ENCODE measurements around the gene OTX1.

Gene OTX1

GRCh38 chr2:63047321-63048279 lies 3.0 kb upstream of the OTX1 start:
- DNase-seq (ENCODE audit: low read depth in 3 of 3), result peak in 1 of 3 experiments; percentile 3

- peak in 1 of 3 experiments; percentile 1 for DNase-seq (ENCODE audit: low read depth in 3 of 3)
Observed at GRCh38 chr2:63048367-63049171, 2.1 kb upstream of the OTX1 start.

GRCh38 chr2:63049211-63049969 lies 1.2 kb upstream of the OTX1 start:
- DNase-seq (ENCODE audit: low read depth in 3 of 3), result no peak

- no peak for DNase-seq (ENCODE audit: low read depth in 3 of 3)
Observed at GRCh38 chr2:63049970-63050333, 678 bp upstream of the OTX1 start.

- DNase-seq (ENCODE audit: low read depth in 3 of 3), result no peak
Observed at GRCh38 chr2:63051042-63051794, 588 bp downstream of the OTX1 start.

- no peak for DNase-seq (ENCODE audit: low read depth in 3 of 3)
Observed at GRCh38 chr2:63051795-63052333, 1.2 kb downstream of the OTX1 start.

GRCh38 chr2:63052411-63053080 lies 1.9 kb downstream of the OTX1 start:
- no peak for DNase-seq (ENCODE audit: low read depth in 3 of 3)

- no peak for DNase-seq (ENCODE audit: low read depth in 3 of 3)
Observed at GRCh38 chr2:63053081-63053888, 2.7 kb downstream of the OTX1 start.

GRCh38 chr2:63053889-63054602 lies 3.4 kb downstream of the OTX1 start:
- no peak for DNase-seq (ENCODE audit: low read depth in 3 of 3)

- DNase-seq (ENCODE audit: low read depth in 3 of 3), result no peak
Observed at GRCh38 chr2:63054841-63055225, 4.2 kb downstream of the OTX1 start.

- DNase-seq (ENCODE audit: low read depth in 3 of 3), result no peak
Observed at GRCh38 chr2:63055226-63056106, 4.8 kb downstream of the OTX1 start.

GRCh38 chr2:63056107-63057050 lies 5.7 kb downstream of the OTX1 start:
- DNase-seq (ENCODE audit: low read depth in 3 of 3), result peak in 1 of 3 experiments; percentile 29

- DNase-seq (ENCODE audit: low read depth in 3 of 3), result no peak
Observed at GRCh38 chr2:63057249-63058143, 6.9 kb downstream of the OTX1 start.

GRCh38 chr2:63058144-63058920 lies 7.7 kb downstream of the OTX1 start:
- no peak for DNase-seq (ENCODE audit: low read depth in 3 of 3)

Measured in stimulated activated CD4-positive, alpha-beta T cell treated with anti-CD3 and anti-CD28 coated beads, TNF-alpha, amount 100 ng/mL, for 24 hours (primary cell).